ENCODE results near the gene IP6K2.

Gene IP6K2

DNA sequence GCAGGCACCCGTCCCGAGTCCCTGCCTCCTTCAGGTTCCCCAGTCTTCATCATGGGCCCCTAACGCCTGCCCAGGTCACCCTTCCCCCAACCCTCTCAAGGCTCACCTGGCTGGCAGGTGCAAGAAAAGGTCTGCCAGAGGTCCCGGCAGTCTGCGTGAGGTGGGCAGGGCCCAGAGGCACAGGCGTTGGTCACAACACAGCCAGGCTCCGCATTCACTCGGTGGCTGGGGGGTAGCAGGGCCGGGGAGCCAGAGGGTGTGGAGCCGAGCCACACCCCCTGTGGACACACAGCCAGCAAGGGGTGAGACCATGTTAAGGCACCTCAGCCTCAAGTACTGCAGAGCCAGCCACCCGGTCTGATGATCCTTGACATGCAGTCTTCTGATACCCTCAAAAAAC, 65.2 kb downstream of the IP6K2 start:
- Mint-ChIP-seq H3K9me3 (no peaks in the 10 kb centered on the region), H3K4me1 (peaks cover 21% of the 10 kb centered on the region), H3K36me3 (no peaks in the 10 kb centered on the region), H3K27ac (no peak overlapping the region), H3K27me3 (no peaks in the 10 kb centered on the region), H3K4me3 (no peak overlapping the region)
- ATAC-seq = no peak

- no peaks in the 10 kb centered on the region for H3K9me3 Mint-ChIP-seq
- peaks cover 18% of the 10 kb centered on the region for H3K4me1 Mint-ChIP-seq
- H3K36me3 Mint-ChIP-seq = peaks cover 4% of the 10 kb centered on the region
- H3K27me3 Mint-ChIP-seq = no peaks in the 10 kb centered on the region
- H3K4me3 Mint-ChIP-seq = no peak overlapping the region
- ATAC-seq = no peak
- H3K27ac Mint-ChIP-seq = no peak overlapping the region
These were observed 66.3 kb downstream of the IP6K2 start for GRCh38 chr3:48650723-48651122.

GRCh38 chr3:48648188-48648850, 68.7 kb downstream of the IP6K2 start:
- Mint-ChIP-seq H3K4me1 (peaks cover 7% of the 10 kb centered on the region), H3K27ac (no peak overlapping the region), H3K36me3 (peaks cover 9% of the 10 kb centered on the region), H3K27me3 (no peaks in the 10 kb centered on the region), H3K9me3 (no peaks in the 10 kb centered on the region), H3K4me3 (no peak overlapping the region)
- no peak for ATAC-seq

GRCh38 chr3:48647714-48648113, 69.3 kb downstream of the IP6K2 start:
- Mint-ChIP-seq H3K4me3 (no peak overlapping the region), H3K9me3 (no peaks in the 10 kb centered on the region), H3K27ac (no peak overlapping the region), H3K36me3 (peaks cover 9% of the 10 kb centered on the region), H3K27me3 (no peaks in the 10 kb centered on the region), H3K4me1 (peaks cover 2% of the 10 kb centered on the region)
- ATAC-seq = no peak

DNA sequence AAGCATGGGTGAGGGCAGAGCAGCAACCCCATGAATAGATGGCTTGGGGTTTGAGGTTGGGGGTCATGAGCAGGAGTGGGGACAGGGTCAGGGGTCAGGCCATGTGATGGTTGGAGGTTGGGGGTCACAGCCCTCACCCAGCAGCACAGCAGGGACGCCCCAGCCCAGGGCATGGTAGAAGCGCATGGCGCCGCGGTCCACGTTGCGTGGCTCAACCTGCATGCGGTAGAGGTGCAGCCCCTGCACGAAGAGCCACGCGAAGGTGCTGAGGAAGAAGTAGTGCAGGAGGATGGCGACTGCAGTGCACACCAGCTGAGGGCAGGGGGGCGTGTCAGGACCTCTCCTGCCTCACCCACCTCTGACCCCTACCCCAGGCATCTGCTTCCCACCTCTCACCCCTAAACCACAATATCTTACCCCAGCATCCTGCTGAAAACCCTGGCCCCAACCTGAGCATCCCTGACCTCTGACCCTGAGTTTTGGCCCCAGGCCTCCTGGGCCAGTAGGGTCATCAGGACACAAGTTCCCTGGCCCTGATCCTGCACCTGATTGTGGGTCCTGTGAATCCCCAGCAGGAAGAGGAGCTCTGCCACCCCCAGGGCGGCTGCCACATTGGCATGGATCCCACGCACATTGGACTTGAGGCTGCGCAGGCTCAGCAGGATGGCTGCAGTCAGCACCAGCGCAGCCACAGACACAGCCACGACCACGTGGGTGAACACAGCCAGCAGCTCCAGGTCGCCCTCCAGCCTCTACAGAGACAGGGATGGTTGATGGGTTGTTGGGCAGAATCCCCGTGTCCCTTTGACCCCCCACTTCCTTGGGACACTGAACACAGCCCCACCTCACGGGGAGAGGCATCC, 71.9 kb downstream of the IP6K2 start:
- Mint-ChIP-seq H3K36me3 (peaks cover 17% of the 10 kb centered on the region), H3K4me3 (no peak overlapping the region), H3K27me3 (peaks cover 8% of the 10 kb centered on the region), H3K27ac (no peak overlapping the region), H3K4me1 (no peaks in the 10 kb centered on the region), H3K9me3 (no peaks in the 10 kb centered on the region)
- ATAC-seq = no peak

- H3K27ac Mint-ChIP-seq = no peak overlapping the region
These were observed 74.4 kb downstream of the IP6K2 start for GRCh38 chr3:48642605-48643004.

DNA sequence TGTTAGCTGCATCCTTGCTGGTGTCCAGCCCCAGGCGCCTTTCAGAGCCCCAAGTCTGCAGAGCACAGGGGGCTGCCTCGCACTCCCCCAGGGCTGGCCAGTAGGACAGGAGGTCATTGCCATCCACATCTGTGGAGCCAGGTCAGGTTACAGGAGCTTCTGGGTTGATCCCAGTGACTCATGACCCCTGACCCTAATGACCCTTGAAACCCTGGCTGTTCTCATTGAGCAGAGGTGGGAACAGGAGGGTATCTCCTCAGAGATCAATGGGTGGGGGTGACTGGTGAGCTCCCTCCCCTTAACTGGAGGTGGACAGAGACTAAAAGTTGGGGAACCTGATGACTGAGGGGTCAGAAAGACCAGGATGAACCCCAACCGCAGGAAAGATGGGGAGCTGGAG, 75.6 kb downstream of the IP6K2 start:
- Mint-ChIP-seq H3K36me3 (peaks cover 20% of the 10 kb centered on the region), H3K4me1 (no peaks in the 10 kb centered on the region), H3K27me3 (peaks cover 14% of the 10 kb centered on the region), H3K9me3 (no peaks in the 10 kb centered on the region), H3K4me3 (no peak overlapping the region), H3K27ac (no peak overlapping the region)
- ATAC-seq = no peak

More at GRCh38 chr3:48642605-48643004, 74.4 kb downstream of the IP6K2 start:
- no peak overlapping the region for H3K4me3 Mint-ChIP-seq
- H3K4me1 Mint-ChIP-seq = no peaks in the 10 kb centered on the region
- no peaks in the 10 kb centered on the region for H3K9me3 Mint-ChIP-seq
- no peak for ATAC-seq
- peaks cover 14% of the 10 kb centered on the region for H3K27me3 Mint-ChIP-seq
- peaks cover 22% of the 10 kb centered on the region for H3K36me3 Mint-ChIP-seq

DNA sequence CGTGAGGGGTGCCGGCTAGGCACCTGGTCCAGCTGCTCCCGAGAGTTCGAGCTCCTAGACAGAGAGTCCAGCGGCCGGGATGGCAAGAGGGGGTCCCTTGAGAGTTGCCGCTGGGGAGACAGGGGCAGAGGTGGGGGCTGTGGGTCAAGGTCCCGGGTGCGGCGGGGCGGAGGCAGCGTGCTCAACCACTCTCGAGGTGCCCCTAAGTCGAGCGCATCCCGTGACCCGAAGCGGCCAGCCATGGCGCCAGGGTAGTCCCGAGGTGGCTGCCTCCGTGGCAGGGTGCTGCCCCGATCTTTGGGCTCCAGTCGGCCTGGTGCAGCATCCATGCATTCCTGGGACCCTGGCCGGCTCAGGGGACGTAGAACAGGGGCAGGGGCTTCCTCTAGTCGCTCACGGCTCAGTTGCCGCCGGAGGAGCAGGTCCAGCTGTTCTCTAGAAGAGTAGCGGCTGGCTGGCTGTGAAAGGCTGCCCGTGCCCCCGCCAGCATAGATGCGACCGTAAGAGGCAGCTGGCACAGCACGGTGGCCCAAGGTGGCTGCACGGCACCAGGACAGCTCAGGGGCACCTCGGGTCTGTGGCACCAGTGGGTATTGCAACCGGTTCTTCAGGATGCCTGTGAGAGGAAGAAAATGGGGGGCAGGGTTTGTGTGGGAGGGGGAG, 76.9 kb downstream of the IP6K2 start:
- no peak for ATAC-seq
- peaks cover 7% of the 10 kb centered on the region for H3K4me1 Mint-ChIP-seq
- H3K27ac Mint-ChIP-seq = no peak overlapping the region

More for the DNA sequence above, 76.9 kb downstream of the IP6K2 start:
- no peaks in the 10 kb centered on the region for H3K9me3 Mint-ChIP-seq
- peaks cover 18% of the 10 kb centered on the region for H3K36me3 Mint-ChIP-seq
- peaks cover 14% of the 10 kb centered on the region for H3K27me3 Mint-ChIP-seq
- H3K4me3 Mint-ChIP-seq = no peak overlapping the region

All from stimulated activated memory B cell treated with anti-CD40 and anti-IgM and Interleukin-4, amounts not matched to agents 10 μg/mL and 1 μg/mL and 100 μg/mL, for 72 hours (primary cell).